GM18867 (cell line): ENCODE results near the gene XKR8.

ENCODE experiments used
- ATAC-seq: cut with Tn5 transposase; IDR thresholded peaks from one replicate; pipeline ENCODE4 v1.9.1; 2021; ENCODE audit warnings: mild to moderate bottlenecking, moderate library complexity; ENCODE audit not compliant: unreplicated experiment

Gene XKR8, protein sequence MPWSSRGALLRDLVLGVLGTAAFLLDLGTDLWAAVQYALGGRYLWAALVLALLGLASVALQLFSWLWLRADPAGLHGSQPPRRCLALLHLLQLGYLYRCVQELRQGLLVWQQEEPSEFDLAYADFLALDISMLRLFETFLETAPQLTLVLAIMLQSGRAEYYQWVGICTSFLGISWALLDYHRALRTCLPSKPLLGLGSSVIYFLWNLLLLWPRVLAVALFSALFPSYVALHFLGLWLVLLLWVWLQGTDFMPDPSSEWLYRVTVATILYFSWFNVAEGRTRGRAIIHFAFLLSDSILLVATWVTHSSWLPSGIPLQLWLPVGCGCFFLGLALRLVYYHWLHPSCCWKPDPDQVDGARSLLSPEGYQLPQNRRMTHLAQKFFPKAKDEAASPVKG

DNA sequence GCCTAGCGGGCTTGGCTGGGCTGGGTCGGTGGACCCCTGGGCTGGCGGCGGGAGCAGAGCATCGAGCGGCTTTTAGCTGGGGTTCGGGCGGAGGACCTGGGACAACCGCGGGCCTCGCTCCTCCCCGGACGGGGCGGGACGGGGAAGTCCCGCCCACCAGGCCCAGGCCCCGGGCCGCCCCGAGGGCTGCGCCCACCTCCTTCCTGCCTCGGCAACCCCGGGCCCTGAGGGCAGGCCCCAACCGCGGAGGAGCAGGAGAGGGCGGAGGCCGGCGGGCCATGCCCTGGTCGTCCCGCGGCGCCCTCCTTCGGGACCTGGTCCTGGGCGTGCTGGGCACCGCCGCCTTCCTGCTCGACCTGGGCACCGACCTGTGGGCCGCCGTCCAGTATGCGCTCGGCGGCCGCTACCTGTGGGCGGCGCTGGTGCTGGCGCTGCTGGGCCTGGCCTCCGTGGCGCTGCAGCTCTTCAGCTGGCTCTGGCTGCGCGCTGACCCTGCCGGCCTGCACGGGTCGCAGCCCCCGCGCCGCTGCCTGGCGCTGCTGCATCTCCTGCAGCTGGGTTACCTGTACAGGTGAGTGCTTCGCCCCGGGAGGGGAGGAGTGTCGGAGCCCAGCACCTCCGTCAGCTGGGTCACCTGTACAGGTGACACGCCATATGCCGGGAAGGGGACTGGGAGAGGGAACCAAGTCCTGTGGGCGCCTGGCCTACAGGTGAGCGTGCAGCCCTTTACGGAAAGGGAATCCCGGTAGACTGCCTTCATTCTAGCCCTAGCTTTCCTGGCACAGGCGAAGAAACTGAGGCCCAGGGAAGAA, at the start of gene XKR8:
Gene XKR8, plus strand, starts transcription at position 182 of the 812 bp plus-strand sequence. Its CDS starts 97 bp downstream, at position 279.
- ATAC-seq: peak; percentile 86

DNA sequence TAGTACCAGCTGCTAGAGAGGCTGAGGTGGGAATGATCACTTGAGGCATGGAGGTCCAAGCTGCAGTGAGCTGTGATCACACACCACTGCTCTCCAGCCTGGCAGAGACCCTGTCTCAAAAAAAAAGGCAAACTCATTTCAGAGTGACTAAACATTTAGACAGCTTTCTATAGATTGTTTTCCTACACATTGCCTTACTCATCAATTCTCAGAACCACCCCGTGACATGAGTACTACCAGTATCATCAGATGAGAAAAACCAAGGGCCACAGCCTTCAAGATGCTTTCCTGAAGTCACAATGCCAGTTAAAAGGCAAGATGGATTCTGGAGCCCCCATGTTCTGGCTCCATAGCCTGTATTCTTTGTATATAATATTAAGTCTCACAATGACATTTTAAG, 47.3 kb upstream of the XKR8 start:
- ATAC-seq: no peak

GRCh38 chr1:27915082-27915575, 44.6 kb upstream of the XKR8 start:
- ATAC-seq: no peak

DNA sequence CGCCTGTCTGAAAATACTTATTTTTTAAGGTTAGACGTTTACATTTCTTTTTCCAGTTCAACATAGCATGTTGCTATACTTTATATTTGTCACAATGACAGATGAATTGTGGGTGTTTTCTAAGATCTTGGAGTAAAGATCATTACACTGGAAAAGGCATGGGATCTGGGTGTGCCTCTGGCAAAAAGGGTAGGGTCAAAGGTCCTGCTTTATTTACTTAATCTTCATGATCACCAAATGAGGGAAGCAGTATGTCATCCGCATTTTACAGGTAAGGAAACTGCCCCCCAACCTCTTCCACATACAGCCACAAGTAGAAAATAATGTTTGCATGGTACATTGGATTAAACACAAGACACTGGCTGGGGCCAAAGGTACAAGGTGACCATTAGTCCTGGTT, 37.5 kb upstream of the XKR8 start:
- no peak for ATAC-seq

- no peak for ATAC-seq
These were observed 31.4 kb upstream of the XKR8 start for GRCh38 chr1:27928216-27928954.

GRCh38 chr1:27931184-27931583, 28.6 kb upstream of the XKR8 start:
- no peak for ATAC-seq

DNA sequence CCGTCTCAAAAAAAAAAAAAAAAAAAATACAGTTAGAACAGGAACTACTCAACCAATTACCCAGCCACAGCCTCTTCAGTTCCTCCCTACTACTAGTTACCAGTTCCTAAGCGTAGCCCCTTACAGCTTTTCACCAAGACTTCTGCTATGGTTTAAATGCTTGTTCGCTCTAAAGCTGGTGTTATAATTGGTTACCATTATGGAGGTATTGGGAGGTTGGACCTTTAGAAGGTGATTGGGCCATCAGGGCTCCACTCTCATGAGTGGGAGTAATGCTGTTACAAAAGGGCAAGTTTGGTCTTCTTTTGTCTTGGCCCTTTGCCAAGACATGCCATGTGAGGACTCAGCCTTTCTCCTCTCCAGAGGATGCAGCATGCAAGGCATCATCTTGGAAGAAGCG, 28.0 kb upstream of the XKR8 start:
- ATAC-seq: no peak

DNA sequence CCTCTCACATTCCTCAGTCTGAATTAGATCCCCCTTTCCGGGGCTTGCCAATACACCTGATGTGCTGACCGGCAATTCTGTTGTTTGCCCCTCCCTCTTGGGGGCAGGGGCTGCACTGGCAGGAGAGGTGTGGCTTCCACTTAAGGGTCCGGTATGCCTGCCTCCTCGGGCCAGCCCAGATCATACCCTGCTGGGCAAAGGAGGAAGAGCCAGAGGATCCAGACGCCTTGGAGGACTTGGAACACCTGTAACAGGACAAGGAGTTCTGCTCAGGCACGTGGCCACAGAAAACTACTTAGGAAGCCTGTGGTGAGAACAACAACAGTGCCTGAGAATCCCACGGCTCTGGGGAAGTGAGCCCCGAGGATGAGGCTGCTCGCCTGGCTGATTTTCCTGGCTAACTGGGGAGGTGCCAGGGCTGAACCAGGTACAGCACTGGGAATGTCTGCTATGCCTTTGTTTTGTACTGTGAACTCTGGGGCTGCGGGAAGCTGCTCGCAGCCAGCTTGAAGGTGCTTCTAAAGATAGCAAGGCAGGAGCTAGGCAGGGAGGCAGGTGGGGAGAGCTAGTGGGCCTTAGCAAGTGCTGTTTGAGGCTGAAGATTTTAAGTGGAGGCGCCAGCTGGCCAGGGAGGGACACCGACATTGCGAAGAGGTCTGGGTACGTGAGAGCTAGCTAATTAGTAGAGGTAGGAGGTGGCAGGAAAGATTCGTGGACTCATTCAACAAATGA, 24.8 kb upstream of the XKR8 start, which contains the start of gene SMPDL3B:
Gene SMPDL3B, plus strand, starts transcription at position 183 of the 732 bp plus-strand sequence. Its CDS starts 184 bp downstream, at position 367.
- no peak for ATAC-seq

- no peak for ATAC-seq
These were observed 24.1 kb upstream of the XKR8 start for GRCh38 chr1:27935721-27936120.

DNA sequence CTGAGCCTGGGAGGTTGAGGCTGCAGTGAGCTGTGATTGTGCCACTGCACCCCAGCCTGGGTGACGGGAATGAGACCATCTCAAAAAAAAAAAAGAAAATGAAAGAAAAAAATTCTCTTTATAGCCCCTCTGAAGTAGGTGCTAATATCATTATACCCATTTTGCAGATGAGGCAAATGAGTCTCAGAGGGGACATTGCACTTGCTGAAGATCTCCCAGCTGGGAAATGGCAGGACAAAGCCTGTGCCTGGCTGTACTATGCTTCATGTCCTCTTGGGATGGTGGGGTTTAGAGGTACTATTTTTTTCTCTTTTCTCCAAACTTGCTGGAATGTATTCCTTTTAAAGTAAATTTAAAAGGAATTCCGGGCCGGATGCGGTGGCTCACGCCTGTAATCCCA, 23.4 kb upstream of the XKR8 start:
- no peak for ATAC-seq

DNA sequence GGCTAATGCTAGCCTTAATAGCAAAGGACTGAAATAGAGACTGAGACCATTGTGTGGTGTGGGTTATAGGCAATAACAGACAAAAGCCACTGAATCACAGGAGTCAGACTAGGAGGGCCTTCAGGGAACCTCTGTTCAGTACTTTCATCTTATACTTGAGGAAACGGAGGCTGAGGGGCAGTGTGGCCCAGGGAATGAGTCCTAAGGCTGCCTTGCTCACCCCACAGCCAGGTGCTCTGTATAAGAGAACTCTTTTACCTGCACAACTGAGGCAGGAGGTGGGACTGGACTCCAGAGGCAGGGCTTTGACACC, 22.3 kb upstream of the XKR8 start:
- ATAC-seq: no peak

GRCh38 chr1:27938488-27938887, 21.3 kb upstream of the XKR8 start:
- ATAC-seq: no peak

GRCh38 chr1:27940297-27940696, 19.5 kb upstream of the XKR8 start:
- ATAC-seq: no peak

DNA sequence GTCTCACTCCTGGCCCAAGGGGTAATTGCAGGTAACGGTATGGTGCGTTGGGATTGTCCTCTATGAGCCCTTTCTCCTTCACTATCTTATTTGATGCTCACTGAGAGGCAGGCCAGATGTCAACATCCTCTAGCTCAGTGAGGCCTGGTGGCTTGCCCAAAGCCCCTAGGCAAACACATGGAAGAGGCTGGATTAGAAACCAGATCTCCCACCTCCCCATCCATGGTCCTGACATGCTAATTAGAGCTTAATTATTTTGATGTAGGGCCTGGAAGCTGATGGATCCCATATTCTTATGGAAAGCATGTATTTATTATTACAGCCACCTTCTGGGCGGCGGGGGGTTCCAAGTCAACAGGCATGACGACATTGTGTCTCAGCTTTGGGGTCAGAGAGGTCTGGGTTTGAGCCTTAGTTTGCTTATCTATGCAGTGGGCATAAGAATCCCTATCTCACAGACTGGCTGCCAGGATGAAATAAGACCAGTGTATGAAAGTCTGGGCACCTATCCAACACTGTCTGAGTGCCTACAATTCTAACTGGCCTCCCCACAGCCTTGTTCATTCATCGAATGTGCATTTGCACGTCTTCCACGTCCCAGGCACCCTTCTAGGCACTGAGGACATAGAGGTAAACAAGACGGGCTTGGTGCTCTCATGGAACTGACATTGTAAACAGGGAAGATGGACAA, 18.8 kb upstream of the XKR8 start:
- no peak for ATAC-seq

GRCh38 chr1:27941671-27942540, 17.9 kb upstream of the XKR8 start:
- no peak for ATAC-seq

GRCh38 chr1:27945020-27945419, 14.8 kb upstream of the XKR8 start:
- ATAC-seq: no peak

DNA sequence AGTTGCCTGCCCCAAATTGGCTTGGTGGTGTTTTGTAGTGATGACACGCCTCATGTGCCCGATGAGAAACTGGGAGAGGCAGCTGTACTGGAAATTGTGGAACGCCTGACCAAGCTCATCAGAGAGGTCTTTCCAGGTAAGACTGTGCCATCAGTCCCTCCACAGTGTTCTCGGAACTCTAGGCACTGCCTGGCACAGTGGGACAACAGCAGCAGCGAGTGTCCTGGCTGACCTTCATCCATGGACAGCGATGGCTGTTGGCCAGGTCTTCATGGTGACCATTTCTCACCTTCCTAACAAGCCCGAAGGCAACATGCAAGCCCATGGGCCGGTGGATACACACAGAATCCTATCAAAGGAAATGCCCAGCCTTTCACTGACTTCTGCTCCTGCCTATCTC, 10.7 kb upstream of the XKR8 start:
- ATAC-seq: no peak

- no peak for ATAC-seq
These were observed 8.4 kb upstream of the XKR8 start for GRCh38 chr1:27951396-27951795.

DNA sequence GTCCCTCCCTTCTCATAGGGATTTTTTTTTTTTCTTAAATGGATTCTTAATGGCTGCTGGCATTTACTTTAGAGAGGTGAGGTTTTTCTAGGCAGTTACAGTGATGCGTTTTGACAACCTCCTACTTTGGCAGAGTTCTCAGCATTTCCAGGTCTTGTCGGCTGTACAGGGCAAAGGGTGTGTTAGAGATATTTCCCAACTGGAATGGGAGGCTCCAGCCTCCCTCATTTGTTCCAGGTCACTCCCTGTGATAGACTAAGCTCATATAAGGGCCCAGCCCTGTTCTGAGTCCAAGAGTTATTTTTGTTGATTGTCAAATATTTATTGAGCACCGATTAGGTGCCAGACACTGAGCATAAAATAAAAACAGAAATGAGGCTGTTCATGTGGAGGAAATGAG, 7.6 kb upstream of the XKR8 start:
- no peak for ATAC-seq
